Fibroblast of the aortic adventitia (primary cell): ENCODE measurements around the gene TSHZ2. TPM values are rescaled to one million over a fixed set of nuclear protein-coding genes. Genes with fewer than 3 reads are reported as not detected.

ENCODE experiments used
- DNase-seq: peaks from one replicate; pipeline ENCODE4 v3.0.0-alpha.2; 2010; ENCODE audit warnings: low read depth
- H3K4me3 ChIP-seq: 2 replicates; pipeline ENCODE4 v1.5.1; 2011; ENCODE audit warnings: low read depth, mild to moderate bottlenecking, control low read depth, low read length, moderate library complexity
- total RNA-seq: library from RNA; depleted of rRNA; stranded (reverse); fragments of >200 nt; gene quantifications from 2 replicates; pipeline ENCODE4 v1.2.3, GENCODE V29; 2012; ENCODE audit warnings: low replicate concordance
- TF ChIP-seq, protein P1 (sequence below): IDR thresholded peaks from 2 replicates; pipeline ENCODE4 v1.5.1; 2011; ENCODE audit warnings: mild to moderate bottlenecking, low read length, control low read depth, inconsistent platforms; ENCODE audit not compliant: insufficient read depth

Gene TSHZ2
- total RNA-seq, 1 donor: 6.9 TPM

DNA sequence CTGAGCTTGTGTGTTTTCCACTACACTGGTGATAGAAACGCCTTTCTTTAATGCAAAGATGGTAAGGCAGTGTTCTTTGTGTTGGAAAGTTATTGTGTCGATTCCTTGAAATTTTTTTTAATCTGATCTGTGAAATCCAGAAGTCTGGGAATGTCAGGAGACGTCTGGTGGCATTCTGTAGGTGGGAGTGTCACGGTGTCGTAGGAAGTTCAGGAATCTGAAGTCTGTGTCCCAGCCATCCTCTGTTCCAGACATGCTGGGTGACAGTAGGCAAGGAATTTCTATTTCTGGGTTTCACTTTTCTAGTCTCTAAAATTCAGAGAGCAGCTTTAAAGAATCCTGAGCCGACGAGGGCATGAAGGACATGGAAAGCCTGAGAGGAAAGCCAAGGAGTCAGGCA is 397.7 kb downstream of the TSHZ2 start:
- H3K4me3 ChIP-seq: no peak overlapping the region
- TF ChIP-seq, protein P1, sequence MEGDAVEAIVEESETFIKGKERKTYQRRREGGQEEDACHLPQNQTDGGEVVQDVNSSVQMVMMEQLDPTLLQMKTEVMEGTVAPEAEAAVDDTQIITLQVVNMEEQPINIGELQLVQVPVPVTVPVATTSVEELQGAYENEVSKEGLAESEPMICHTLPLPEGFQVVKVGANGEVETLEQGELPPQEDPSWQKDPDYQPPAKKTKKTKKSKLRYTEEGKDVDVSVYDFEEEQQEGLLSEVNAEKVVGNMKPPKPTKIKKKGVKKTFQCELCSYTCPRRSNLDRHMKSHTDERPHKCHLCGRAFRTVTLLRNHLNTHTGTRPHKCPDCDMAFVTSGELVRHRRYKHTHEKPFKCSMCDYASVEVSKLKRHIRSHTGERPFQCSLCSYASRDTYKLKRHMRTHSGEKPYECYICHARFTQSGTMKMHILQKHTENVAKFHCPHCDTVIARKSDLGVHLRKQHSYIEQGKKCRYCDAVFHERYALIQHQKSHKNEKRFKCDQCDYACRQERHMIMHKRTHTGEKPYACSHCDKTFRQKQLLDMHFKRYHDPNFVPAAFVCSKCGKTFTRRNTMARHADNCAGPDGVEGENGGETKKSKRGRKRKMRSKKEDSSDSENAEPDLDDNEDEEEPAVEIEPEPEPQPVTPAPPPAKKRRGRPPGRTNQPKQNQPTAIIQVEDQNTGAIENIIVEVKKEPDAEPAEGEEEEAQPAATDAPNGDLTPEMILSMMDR: no peak
- no peak for DNase-seq

DNA sequence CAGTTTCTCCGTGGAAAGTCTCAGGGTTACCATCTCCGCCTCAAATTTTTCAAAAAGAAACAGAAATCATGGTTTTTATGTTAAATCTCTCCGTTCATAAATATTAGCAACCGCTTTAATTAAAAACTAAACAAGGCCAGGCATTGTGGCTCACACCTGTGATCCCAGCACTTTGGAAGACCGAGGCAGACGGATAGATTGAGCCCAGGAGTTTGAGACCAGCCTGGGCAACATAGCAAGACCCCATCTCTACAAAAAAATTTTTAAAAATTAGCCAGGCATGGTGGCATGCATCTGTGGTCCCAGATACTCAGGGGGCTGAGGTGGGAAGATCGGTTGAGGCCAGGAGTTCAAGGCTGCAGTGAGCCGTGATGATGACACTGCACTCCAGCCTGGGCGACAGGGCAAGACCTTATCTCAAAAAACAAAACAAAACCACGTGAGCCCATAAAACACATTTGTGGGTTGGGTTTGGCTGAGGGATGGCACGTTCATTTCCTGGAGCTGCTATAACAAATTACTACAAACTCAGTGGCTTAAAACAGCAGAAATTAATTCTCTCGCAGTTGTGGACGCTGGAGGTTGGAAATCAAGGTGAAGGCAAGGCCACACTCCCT is 398.3 kb downstream of the TSHZ2 start:
- TF ChIP-seq, protein P1: no peak
- no peak overlapping the region for H3K4me3 ChIP-seq
- no peak for DNase-seq

DNA sequence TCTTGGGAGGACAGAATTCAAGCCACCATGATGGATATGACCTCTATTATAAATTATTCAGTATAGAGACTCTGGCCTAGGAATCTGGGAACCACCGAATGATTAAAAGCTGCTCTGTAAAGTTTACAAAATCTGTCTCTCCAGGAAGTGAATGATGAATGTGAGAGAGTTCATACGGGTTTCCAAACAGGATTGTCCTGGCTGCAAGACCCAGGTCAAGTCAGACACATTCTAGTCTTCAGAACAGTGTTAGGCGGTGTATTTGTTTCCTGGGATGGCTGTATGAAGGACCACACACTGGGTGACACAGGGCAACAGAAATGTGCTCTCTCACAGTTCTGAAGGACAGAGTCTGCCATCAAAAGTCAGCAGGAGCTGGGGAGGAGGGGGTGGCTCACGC is 399.1 kb downstream of the TSHZ2 start:
- TF ChIP-seq, protein P1: no peak
- no peak overlapping the region for H3K4me3 ChIP-seq
- DNase-seq: no peak

DNA sequence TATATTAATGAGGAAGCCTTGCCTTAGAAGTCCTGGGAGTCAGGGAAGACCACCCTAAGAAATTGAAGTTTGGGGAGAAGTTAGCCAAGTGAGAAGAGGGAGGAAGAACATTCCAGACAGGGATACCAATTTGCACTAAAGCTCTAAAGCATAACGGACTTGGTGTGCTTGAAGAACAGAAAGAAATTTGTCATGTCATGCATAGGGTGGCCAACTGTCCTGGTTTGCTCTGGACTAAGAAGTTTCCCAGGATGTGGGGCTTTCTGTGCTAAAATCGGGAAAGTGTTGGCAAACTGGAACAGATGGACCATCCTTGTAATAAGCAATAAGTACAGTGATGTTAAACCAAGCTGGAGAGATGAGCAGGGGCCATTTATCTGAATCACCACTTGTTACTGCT is 403.9 kb downstream of the TSHZ2 start:
- DNase-seq: no peak
- H3K4me3 ChIP-seq: no peak overlapping the region
- TF ChIP-seq, protein P1: no peak

DNA sequence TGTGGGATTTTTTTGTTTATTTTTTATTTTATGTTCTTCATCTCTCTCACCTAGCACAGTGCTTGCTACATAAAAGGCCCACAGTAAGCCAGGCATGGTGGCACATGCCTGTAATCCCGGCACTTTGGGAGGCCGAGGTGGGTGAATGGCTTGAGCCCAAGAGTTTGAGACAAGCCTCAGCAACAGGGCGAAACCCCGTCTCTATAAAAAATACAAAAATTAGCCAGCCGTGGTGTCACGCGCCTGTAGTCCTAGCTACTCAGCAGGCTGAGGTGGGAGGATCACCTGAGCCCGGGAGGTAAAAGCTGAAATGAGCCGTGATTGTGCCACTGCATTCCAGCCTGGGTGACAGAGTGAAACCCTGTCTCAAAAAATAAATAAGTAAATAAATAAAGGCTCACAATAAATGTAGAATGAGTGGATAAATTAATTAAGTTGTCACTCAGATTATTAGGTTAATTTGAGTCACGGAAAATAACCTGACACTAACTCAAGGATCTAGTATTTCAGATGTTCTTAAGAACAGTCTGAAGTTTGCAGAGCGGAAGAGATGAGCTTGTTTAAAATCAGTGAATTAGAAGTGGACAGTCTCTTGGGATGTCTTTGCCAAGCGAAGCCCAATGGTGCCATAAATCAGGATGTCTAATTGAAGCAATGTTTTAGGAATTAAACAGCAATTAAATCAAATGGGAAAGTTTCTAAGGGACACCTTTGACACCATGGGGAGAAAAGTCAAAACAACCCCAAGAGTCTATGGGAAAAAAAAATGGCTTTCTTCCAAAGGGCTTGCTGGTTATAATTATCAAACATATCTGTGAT is 407.1 kb downstream of the TSHZ2 start:
- H3K4me3 ChIP-seq: no peak overlapping the region
- DNase-seq: no peak
- TF ChIP-seq, protein P1: no peak

DNA sequence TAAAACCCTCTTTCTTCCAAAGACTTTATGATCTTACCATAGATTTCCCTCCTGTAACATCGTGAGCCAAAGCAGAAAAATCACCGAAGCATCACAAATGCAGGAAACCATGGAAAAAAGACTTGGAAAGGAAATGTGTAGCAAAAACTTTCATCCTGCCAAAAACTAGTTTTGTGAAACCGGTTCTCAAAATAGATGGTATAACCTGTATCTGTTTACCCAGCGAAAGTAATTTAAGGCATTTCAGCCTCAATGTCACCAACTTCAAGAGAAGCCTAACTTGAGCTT is 407.6 kb downstream of the TSHZ2 start:
- DNase-seq: no peak

More for the DNA sequence above, 407.6 kb downstream of the TSHZ2 start:
- H3K4me3 ChIP-seq: no peak overlapping the region
- TF ChIP-seq, protein P1: no peak
